GM10266 (cell line): ENCODE data around the gene ATOSA.
A peak's percentile ranks its signal among the peaks of the same experiment; 100 is the strongest.

Experiments used
- DNase-seq: peaks from one replicate; pipeline ENCODE4 v3.0.0; 2012; ENCODE audit errors: extremely low spot score
- CTCF ChIP-seq: IDR thresholded peaks from 2 replicates; pipeline ENCODE4 v1.5.1; 2012; ENCODE audit warnings: mild to moderate bottlenecking, low read depth; ENCODE audit not compliant: control insufficient read depth, insufficient read depth; ENCODE audit errors: missing control alignments

ATOSA gene

GRCh38 chr15:52667597-52667996 is 11.6 kb downstream of the ATOSA start:
- no peak for TF ChIP-seq CTCF
- DNase-seq, result no peak

- no peak for DNase-seq
- no peak for TF ChIP-seq CTCF
Observed at GRCh38 chr15:52663536-52664294, 15.5 kb downstream of the ATOSA start.

- no peak for TF ChIP-seq CTCF
- DNase-seq, result no peak
Observed at GRCh38 chr15:52661909-52662308, 17.3 kb downstream of the ATOSA start.

- no peak for TF ChIP-seq CTCF
- DNase-seq, result no peak
Observed at GRCh38 chr15:52660192-52660591, 19.0 kb downstream of the ATOSA start.

- peak; percentile 7 for DNase-seq
- TF ChIP-seq CTCF, result no peak
Observed at GRCh38 chr15:52658955-52659354, 20.2 kb downstream of the ATOSA start.

- TF ChIP-seq CTCF, result no peak
- DNase-seq, result no peak
Observed at GRCh38 chr15:52657338-52657737, 21.9 kb downstream of the ATOSA start.

GRCh38 chr15:52656412-52656811 is 22.8 kb downstream of the ATOSA start:
- TF ChIP-seq CTCF, result no peak

More at GRCh38 chr15:52656412-52656811, 22.8 kb downstream of the ATOSA start:
- DNase-seq, result no peak
